Measurements from ENCODE around the gene KIF9. TPM values are rescaled to one million over a fixed set of nuclear protein-coding genes. Genes with fewer than 3 reads are reported as not detected.

Gene KIF9
- total RNA-seq, 6 donors from 2014 or later = 4.7 to 27.0 (median 11.3) TPM

GRCh38 chr3:47250309-47251060 is 32.1 kb downstream of the KIF9 start:
- peak; percentile 62 to 75 for ATAC-seq (ENCODE audit: low FRiP score in 2 of 2)
- no peaks in the 10 kb centered on the region for H3K27me3 ChIP-seq
- H3K36me3 ChIP-seq = no peaks in the 10 kb centered on the region
- no peak overlapping the region for H3K27ac ChIP-seq
- peak in 1 of 2 donors; percentile 66 for DNase-seq
- 49 to 61% methylated on average over 7 of the region's 7 CpGs for WGBS, 2 donors
- peaks cover 0 to 8% (median 0%) of the 10 kb centered on the region in 4 donors for H3K4me1 ChIP-seq
- no peak for TF ChIP-seq EP300 (IDR thresholded peaks at IDR 0.05)
- TF ChIP-seq, protein P1, sequence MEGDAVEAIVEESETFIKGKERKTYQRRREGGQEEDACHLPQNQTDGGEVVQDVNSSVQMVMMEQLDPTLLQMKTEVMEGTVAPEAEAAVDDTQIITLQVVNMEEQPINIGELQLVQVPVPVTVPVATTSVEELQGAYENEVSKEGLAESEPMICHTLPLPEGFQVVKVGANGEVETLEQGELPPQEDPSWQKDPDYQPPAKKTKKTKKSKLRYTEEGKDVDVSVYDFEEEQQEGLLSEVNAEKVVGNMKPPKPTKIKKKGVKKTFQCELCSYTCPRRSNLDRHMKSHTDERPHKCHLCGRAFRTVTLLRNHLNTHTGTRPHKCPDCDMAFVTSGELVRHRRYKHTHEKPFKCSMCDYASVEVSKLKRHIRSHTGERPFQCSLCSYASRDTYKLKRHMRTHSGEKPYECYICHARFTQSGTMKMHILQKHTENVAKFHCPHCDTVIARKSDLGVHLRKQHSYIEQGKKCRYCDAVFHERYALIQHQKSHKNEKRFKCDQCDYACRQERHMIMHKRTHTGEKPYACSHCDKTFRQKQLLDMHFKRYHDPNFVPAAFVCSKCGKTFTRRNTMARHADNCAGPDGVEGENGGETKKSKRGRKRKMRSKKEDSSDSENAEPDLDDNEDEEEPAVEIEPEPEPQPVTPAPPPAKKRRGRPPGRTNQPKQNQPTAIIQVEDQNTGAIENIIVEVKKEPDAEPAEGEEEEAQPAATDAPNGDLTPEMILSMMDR (IDR thresholded peaks at IDR 0.05) = peak in 3 of 6 experiments; percentile 30 to 58 (median 53)
- no peak overlapping the region for H3K4me3 ChIP-seq
- no peaks in the 10 kb centered on the region for H3K9me3 ChIP-seq

- H3K36me3 ChIP-seq = no peaks in the 10 kb centered on the region
- TF ChIP-seq, protein P1 (IDR thresholded peaks at IDR 0.05) = no peak
- TF ChIP-seq EP300 (IDR thresholded peaks at IDR 0.05) (no peak), POLR2A (IDR thresholded peaks at IDR 0.05) (no peak), POLR2AphosphoS5 (IDR thresholded peaks at IDR 0.05) (no peak)
- DNase-seq = peak in 1 of 2 donors; percentile 38
- ATAC-seq (ENCODE audit: low FRiP score in 2 of 2) = no peak
- H3K4me1 ChIP-seq = peaks cover 0 to 8% (median 0%) of the 10 kb centered on the region in 4 donors
- H3K27ac ChIP-seq = no peak overlapping the region
- H3K9me3 ChIP-seq = no peaks in the 10 kb centered on the region
- H3K27me3 ChIP-seq = no peaks in the 10 kb centered on the region
- WGBS, 2 donors = 90 to 92% methylated on average over 12 to 13 of the region's 14 CpGs
- no peak overlapping the region for H3K4me3 ChIP-seq
Observed at GRCh38 chr3:47247131-47248064, 35.2 kb downstream of the KIF9 start.

DNA sequence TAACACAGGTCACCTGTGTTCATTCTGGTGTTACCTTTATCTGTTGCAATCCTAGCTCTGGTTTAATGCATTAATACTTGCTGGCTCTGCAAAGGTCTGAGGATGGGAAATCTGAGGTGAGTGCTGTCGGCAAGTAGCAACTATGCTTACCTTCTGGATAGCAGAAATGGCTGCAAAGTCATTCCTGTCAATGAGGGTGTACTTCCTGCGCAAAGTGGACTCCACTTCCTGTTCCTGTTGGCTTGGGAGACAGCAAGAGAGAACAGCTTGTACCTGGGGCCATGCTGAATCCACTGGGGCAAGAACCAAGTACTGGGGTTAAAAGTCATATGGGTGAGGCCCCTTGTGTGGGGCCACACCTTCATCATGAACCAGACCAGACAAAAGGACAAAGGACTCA is 37.3 kb downstream of the KIF9 start:
- no peak for ATAC-seq (ENCODE audit: low FRiP score in 2 of 2)
- TF ChIP-seq EP300 (IDR thresholded peaks at IDR 0.05) = no peak
- TF ChIP-seq, protein P1 (IDR thresholded peaks at IDR 0.05) = no peak
- no peak for TF ChIP-seq POLR2A (IDR thresholded peaks at IDR 0.05)
- TF ChIP-seq POLR2AphosphoS5 (IDR thresholded peaks at IDR 0.05) = no peak
- Histone ChIP-seq H3K27me3 (no peaks in the 10 kb centered on the region), H3K27ac (no peak overlapping the region), H3K4me1 (peaks cover 0 to 3% (median 0%) of the 10 kb centered on the region in 4 donors), H3K4me3 (no peak overlapping the region), H3K9me3 (no peaks in the 10 kb centered on the region), H3K36me3 (no peaks in the 10 kb centered on the region)
- no peak for DNase-seq
- 93 to 96% methylated on average over 2 of the region's 2 CpGs for WGBS, 2 donors

DNA sequence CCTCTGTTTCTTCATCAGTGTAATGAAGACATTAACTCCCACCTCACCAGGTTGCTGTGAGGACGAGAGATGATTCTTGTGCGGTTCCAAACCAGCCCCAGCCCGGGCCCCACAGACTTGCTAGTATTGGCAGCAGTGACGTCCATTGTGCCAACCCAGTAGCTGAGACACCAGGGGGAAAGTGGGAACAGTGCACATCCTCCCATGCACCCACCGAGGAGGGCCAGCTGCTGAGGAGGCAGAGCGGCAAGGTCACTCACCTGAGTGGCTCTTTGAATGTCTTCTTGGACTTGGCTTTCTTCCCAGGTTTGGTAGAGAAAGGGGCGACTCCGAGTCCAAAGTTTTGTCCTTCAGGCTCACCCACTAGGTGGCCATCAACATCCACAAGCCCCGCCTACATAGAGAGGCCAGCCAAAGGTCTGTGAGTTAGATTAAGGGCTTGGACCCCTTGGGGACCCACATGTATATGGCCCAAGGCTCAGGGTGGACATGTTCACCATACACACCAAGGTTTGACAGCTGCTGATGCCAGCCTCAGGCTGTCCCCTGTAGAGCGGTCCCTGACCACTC is 38.0 kb downstream of the KIF9 start:
- TF ChIP-seq POLR2A (IDR thresholded peaks at IDR 0.05) (no peak), EP300 (IDR thresholded peaks at IDR 0.05) (no peak), POLR2AphosphoS5 (IDR thresholded peaks at IDR 0.05) (no peak)
- TF ChIP-seq, protein P1 (IDR thresholded peaks at IDR 0.05) = no peak
- H3K4me1 ChIP-seq = no peaks in the 10 kb centered on the region
- H3K27me3 ChIP-seq = no peaks in the 10 kb centered on the region
- no peaks in the 10 kb centered on the region for H3K36me3 ChIP-seq
- H3K4me3 ChIP-seq = no peak overlapping the region
- no peak for DNase-seq
- H3K9me3 ChIP-seq = no peaks in the 10 kb centered on the region
- WGBS, 2 donors = 79 to 90% methylated on average over 6 to 10 of the region's 10 CpGs
- no peak for ATAC-seq (ENCODE audit: low FRiP score in 2 of 2)
- H3K27ac ChIP-seq = no peak overlapping the region
